GM06990 (cell line): ENCODE measurements around the gene RSRC1.
"Not testable (repeated sequence)": the region's sequence is repeated elsewhere in the genome, so short reads cannot be mapped to it uniquely, and the experiment has no call there.

Source experiments
- DNase-seq: peaks from one replicate; pipeline ENCODE4 v3.0.0-alpha.2; 2011; ENCODE audit not compliant: insufficient read length; ENCODE audit errors: extremely low read depth
- H3K27me3 ChIP-seq: replicated peaks from 2 replicates; pipeline ENCODE4 v1.6.0; 2011; ENCODE audit warnings: low read length; ENCODE audit not compliant: control insufficient read depth, insufficient read depth
- H3K36me3 ChIP-seq: 2 replicates; pipeline ENCODE4 v1.5.1; 2011; ENCODE audit warnings: low read length; ENCODE audit not compliant: control insufficient read depth, insufficient read depth
- H3K4me3 ChIP-seq: replicated peaks from 2 replicates; pipeline ENCODE4 v1.5.1; 2011; ENCODE audit warnings: low read depth, mild to moderate bottlenecking, control low read depth, low read length
- CTCF ChIP-seq: IDR thresholded peaks from 2 replicates; pipeline ENCODE4 v1.5.1; 2011; ENCODE audit warnings: low read length, control low read depth, mild to moderate bottlenecking, inconsistent platforms; ENCODE audit not compliant: insufficient read depth, poor library complexity, severe bottlenecking

RSRC1 gene

GRCh38 chr3:158330870-158331269 lies 221.0 kb downstream of the RSRC1 start:
- Histone ChIP-seq H3K4me3 (no peak overlapping the region), H3K27me3 (no peaks in the 10 kb centered on the region), H3K36me3 (no peaks in the 10 kb centered on the region)
- TF ChIP-seq CTCF, result no peak
- no peak for DNase-seq

GRCh38 chr3:158333736-158334135 lies 223.8 kb downstream of the RSRC1 start:
- H3K4me3 ChIP-seq, result no peak overlapping the region
- no peaks in the 10 kb centered on the region for H3K36me3 ChIP-seq
- no peaks in the 10 kb centered on the region for H3K27me3 ChIP-seq
- DNase-seq, result no peak
- no peak for TF ChIP-seq CTCF

GRCh38 chr3:158337110-158337509 lies 227.2 kb downstream of the RSRC1 start:
- no peak for DNase-seq
- Histone ChIP-seq H3K4me3 (no peak overlapping the region), H3K27me3 (no peaks in the 10 kb centered on the region), H3K36me3 (no peaks in the 10 kb centered on the region)
- no peak for TF ChIP-seq CTCF

GRCh38 chr3:158339638-158340037 lies 229.7 kb downstream of the RSRC1 start:
- TF ChIP-seq CTCF, result no peak
- H3K36me3 ChIP-seq, result no peaks in the 10 kb centered on the region
- no peak overlapping the region for H3K4me3 ChIP-seq
- DNase-seq, result no peak
- no peaks in the 10 kb centered on the region for H3K27me3 ChIP-seq

- not testable (repeated sequence) for H3K4me3 ChIP-seq, DNase-seq, H3K36me3 ChIP-seq, H3K27me3 ChIP-seq
These were observed 231.1 kb downstream of the RSRC1 start for GRCh38 chr3:158340951-158341350.

GRCh38 chr3:158347966-158348365 lies 238.1 kb downstream of the RSRC1 start:
- no peak for TF ChIP-seq CTCF
- Histone ChIP-seq H3K27me3 (no peaks in the 10 kb centered on the region), H3K4me3 (no peak overlapping the region), H3K36me3 (no peaks in the 10 kb centered on the region)
- DNase-seq, result no peak
